GM15510 (cell line): ENCODE measurements around the gene DUXB.

Experiments used
- POLR2A ChIP-seq: IDR thresholded peaks from 3 replicates; pipeline ENCODE4 v1.6.1; 2011; ENCODE audit warnings: borderline replicate concordance; ENCODE audit not compliant: insufficient read length; ENCODE audit errors: extremely low read depth

Gene DUXB

GRCh38 chr16:75644240-75645012, 56.8 kb downstream of the DUXB start:
- TF ChIP-seq POLR2A = no peak
